HG03575 (cell line): ENCODE measurements around the gene RPL11.
"Not testable (repeated sequence)": the region's sequence is repeated elsewhere in the genome, so short reads cannot be mapped to it uniquely, and the experiment has no call there.

ENCODE experiments used
- ATAC-seq: cut with Tn5 transposase; IDR thresholded peaks from one replicate; pipeline ENCODE4 v1.9.1; 2021; ENCODE audit not compliant: unreplicated experiment, insufficient number of reproducible peaks, low FRiP score; ENCODE audit errors: extremely low read depth

RPL11 gene

DNA sequence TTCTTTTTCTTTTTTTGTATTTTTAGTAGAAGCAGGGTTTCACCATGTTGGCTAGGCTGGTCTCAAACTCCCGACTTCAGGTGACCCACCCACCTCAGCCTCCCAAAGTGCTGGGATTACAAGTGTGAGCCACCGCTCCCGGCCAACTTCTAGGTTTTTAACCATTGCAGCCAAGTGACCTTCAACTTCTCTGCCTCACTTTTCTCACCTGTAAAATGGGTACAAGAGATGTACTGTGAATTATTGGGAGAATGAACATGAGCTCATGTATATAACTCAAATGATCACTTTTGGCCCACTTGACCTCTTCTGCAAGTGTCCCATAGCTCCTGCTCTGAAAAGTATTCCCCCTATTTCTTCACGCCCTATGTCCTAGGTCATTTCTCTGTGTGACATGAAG lies 11.8 kb upstream of the RPL11 start:
- ATAC-seq = no peak

DNA sequence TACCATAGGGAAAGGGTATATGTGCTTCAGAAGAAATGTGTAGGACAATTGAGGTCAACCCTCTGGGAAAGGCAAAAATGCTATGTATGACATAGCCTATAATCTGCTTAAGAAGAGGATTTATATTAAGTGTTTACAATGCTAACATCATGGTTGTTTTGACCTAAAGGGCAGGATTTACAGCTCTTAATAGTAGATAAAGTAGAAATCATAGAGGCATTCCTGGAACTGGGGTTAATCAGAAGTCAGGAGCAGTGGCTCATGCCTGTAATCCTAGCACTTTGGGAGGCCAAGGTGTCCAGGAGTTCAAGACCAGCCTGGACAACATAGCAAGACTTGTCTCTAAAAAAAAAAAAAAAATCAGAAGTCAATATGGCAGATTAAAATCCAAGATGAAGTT lies 8.7 kb upstream of the RPL11 start:
- ATAC-seq = no peak

GRCh38 chr1:23684415-23684814 lies 7.2 kb upstream of the RPL11 start:
- no peak for ATAC-seq

DNA sequence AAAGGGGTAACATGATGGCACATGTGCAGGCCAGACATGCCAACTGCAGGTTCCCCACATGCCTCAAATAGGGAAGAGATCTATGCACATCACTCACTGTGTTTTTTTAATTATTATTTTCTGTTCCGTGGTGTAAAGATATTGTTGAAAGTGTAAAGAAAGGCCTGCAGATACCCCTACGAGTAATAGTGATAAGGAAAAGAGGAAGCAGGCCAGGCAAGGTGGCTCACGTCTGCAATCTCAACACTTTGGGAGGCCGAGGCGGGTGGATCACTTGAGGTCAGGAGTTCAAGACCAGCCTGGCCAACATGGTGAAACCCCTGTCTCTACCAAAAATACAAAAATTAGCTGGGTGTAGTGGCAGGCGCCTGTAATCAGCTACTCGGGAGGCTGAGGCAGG lies 6.4 kb upstream of the RPL11 start:
- not testable (repeated sequence) for ATAC-seq

DNA sequence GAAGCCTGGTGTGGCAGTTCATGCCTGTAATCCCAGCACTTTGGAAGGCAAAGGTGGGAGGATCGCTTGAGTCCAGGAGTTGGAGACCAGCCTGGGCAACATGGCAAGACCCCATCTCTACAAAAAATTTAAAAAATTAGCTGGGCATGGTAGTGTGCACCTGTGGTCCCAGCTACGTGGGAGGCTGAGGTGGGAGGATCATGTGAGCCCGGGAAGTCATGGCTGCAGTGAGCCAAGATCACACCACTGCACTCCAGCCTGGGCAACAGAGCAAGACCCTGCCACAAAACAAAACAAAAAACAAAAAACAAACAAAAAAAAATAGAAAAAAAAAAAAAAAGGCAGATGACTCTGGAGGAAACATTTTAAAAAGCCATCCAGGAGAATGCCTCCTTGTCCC lies 3.9 kb upstream of the RPL11 start:
- not testable (repeated sequence) for ATAC-seq

DNA sequence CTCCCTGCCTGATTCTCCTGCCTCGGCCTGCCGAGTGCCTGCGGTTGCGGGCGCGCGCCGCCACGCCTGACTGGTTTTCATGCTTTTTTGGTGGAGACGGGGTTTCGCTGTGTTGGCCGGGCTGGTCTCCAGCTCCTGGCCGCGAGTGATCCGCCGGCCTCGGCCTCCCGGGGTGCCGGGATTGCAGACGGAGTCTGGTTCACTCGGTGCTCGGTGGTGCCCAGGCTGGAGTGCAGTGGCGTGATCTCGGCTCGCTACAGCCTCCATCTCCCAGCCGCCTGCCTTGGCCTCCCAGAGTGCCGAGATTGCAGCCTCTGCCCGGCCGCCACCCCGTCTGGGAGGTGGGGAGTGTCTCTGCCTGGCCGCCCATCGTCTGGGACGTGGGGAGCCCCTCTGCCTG lies 3.3 kb upstream of the RPL11 start:
- not testable (repeated sequence) for ATAC-seq

DNA sequence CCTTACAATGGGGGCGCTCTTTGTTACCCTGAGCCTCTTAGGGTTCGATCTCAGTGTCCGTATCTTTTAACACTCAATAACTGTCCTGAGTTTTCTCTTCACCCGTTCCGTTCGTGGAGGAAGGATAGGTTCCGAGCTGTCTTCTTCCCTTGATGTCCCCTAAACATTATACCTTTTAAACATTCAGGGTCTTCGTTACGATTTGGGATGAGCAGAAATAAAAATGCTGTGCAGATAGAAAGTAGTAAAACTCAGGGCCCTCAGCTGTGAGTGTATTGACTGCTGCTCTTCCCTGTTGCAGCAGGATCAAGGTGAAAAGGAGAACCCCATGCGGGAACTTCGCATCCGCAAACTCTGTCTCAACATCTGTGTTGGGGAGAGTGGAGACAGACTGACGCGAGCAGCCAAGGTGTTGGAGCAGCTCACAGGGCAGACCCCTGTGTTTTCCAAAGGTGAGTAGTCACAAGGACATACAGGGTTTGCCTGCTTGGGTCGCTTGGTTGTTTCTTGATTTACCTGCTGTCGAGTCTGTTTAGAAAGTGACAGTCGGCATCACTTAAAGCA lies 784 bp downstream of the RPL11 start:
- ATAC-seq = no peak

GRCh38 chr1:23693599-23693998 lies 2.0 kb downstream of the RPL11 start:
- ATAC-seq = no peak

DNA sequence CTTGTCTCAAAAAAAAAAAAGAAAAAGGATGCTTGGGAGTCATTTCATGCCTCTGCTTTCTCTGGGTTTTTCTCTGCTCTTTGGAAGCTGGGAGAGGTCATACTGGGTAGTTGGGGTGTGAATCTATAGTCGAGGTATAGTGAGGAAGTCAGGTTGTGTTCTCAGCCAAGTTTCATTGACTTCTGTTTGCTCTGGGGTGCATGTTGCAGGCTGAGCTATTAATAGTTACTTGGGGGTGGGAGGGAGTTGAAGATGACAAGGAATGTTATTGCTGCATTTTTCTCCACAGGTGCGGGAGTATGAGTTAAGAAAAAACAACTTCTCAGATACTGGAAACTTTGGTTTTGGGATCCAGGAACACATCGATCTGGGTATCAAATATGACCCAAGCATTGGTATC lies 2.8 kb downstream of the RPL11 start:
- ATAC-seq = no peak

GRCh38 chr1:23695667-23696066 lies 4.1 kb downstream of the RPL11 start:
- ATAC-seq = no peak

DNA sequence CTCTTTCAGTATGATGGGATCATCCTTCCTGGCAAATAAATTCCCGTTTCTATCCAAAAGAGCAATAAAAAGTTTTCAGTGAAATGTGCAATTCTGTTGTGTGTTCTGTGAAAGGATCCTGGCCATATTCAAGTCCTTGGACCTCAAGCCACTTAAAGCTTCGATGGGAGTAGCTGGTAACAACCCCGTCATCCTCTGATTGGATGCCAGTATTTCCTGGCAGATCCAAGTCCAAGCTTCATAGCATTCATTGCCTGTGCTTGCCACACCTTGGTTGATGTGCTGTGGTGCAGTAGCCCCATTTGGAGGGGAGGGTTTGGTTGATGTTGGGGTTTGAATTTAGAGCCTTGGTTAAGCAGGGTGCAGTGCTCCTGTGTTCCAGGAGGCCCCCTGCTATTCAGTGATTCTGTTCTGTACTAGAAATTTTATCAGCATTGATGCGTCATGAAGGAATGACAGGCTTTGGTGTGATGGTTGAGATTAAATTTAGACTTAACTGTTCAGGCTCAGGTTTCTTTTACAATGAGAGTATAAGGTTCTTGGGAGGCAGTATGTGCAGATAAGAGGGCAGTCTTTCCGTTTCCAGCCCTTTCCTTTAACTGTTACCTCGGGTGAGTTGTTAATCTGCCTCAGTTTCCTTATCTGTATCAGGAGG lies 4.9 kb downstream of the RPL11 start:
- no peak for ATAC-seq

DNA sequence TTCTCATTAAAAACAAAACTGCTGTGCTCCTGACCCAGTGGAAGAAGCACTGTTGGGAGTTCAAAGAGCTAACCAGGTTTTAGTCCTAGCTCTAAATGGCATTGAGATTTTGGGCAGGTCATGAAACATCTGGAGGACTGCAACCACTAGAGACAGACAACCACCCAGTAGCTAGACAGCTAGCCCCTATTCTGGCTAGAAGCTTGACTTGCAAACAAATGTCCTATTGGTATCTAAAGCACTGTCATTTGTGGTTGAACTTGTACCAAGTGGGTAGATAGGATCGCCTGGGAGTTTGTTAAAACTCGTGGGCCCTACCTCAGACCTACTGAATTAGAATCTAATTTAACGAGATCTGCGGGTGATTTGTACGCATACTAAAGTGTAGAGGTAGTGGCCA lies 6.9 kb downstream of the RPL11 start:
- ATAC-seq = no peak

DNA sequence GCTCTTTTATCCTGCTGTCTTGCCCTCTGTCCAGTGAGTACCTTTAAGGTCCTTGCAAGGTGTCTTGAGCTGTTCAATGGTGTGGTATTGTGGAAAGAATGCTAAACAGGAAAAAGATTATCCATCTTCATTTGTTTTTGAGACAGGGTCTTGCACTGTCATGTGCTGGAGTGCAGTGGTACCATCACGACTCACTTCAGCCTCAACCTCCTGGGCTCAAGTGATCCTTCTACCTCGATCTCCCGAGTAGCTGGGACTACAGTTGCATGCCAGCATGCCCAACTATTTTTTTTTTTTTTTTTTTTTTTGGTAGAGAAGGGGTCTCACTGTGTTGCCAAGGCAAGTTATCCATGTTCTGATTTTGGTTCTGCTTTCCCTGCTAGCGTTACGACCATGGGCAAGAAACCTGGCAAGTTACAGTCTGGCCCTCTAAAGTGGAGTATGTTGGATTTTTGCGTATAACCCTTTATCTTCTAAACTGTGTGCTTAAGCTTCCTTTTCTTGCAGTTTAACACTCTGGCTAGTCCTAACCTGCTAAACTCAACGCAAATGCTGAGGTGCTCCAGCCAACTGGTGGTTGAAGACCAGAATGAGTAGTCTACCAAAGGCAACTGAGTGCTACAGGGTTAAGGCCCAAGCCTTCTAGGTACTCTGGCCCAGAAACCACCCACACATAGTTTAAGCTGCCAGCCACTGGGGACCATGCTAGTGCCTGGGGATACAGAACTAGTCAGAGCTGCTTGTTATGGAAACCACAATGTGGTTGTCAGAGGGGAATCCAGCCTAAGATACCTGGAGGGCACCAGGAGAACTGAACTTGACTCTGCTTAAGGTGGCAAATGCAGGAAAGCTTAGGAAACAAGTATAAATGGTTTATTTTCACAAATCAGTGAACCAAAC lies 7.9 kb downstream of the RPL11 start:
- no peak for ATAC-seq

- ATAC-seq = no peak
These were observed 9.7 kb downstream of the RPL11 start for GRCh38 chr1:23701310-23701709.

- ATAC-seq = no peak
These were observed 10.4 kb downstream of the RPL11 start for GRCh38 chr1:23701996-23702395.

DNA sequence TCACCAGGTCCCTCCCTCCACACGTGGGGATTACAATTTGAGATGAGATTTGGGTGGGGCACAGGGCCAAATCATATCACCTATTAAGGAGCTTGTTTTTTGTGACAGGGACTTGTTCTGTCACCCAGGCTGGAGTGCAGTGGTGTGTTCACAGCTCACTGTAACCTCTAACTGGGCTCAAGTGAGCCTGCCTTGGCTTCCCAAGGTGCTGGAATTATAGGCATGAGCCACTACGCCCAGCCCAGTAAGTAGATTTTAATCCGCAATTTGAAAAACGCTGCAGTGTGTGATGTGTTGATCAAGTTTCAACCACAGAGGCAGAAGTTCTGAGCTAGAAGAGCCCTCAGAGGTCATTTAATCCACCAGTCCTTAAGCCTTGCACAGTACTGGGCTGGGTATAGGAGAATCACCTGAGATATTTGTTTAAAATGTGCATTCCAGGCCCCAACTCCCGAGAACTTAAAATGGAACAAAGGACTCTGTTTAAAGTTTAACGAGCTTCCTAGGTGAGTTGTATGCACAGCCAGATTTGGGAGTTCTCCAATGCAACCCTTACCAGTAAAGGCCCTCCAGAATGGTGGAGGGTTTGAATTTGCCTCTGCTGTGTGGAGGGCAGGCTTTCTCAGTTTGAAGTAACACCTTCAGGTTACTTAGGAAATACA lies 13.4 kb downstream of the RPL11 start:
- ATAC-seq = no peak

DNA sequence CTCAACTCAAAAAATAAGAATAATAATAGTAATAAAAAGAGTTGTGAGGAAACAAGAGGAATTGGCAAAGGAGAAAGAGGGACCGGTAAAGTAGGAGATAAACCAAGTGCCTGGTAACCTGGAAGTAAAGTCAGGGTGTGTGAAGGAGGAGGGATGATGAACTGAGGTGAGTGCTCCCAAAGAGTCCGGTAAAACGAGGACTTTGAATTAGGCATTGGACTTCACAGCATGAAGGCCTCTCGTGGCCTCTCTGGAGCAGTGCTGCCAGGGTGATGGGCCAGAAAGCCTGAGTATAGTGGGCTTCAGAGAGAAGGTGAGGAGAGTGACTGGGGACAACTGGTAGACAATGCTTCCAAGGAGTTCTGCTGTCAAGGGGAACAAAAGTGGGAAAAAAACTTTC lies 17.6 kb downstream of the RPL11 start:
- ATAC-seq = no peak

- no peak for ATAC-seq
These were observed 26.9 kb downstream of the RPL11 start for GRCh38 chr1:23718482-23718881.

GRCh38 chr1:23719162-23719820 lies 27.7 kb downstream of the RPL11 start:
- no peak for ATAC-seq
